Prostate gland (tissue), 2 donors: ENCODE results near the gene MTSS2.

Source experiments
- POLR2A ChIP-seq: fragments of 450-650 bp; IDR thresholded peaks from one replicate; pipeline ENCODE4 v1.6.1; 2016; ENCODE audit warnings: antibody characterized with exemption, mild to moderate bottlenecking
- POLR2AphosphoS5 ChIP-seq: sonication (generic); formaldehyde crosslinking; IDR thresholded peaks from one replicate; pipeline ENCODE4 v1.6.1; 2017; ENCODE audit warnings: antibody characterized with exemption
- TF ChIP-seq, protein P1 (sequence below), 4 experiments: fragments of 200-600 bp in 2 of 4; fragments of 450-650 bp in 2 of 4; sonication (generic) in 2 of 4; IDR thresholded peaks; 1 replicate in 3 of 4; 2 replicates in 1 of 4; pipeline ENCODE4 v1.5.1; 2016 to 2019; ENCODE audit warnings: antibody characterized with exemption in 4 of 4, mild to moderate bottlenecking in 2 of 4, moderate library complexity in 2 of 4

DNA sequence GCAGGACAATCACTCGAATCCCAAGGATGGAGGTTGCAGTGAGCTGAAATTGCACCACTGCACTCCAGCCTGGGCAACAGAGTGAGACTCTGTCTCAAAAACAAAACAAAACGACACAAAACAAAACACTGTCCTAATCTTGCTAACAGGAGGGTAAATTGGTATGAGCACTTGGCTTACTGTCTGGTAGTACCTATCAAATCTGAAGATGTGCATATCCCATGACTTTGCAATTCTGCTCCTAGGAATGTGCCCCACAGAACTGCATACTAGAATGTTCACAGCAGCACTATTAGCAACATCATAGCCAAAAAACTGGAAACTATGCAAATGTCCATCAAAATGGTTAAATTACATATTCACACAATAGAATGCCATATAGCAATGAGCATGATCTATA, 15.7 kb downstream of the MTSS2 start:
- TF ChIP-seq POLR2A (no peak), POLR2AphosphoS5 (no peak)
- TF ChIP-seq, protein P1, sequence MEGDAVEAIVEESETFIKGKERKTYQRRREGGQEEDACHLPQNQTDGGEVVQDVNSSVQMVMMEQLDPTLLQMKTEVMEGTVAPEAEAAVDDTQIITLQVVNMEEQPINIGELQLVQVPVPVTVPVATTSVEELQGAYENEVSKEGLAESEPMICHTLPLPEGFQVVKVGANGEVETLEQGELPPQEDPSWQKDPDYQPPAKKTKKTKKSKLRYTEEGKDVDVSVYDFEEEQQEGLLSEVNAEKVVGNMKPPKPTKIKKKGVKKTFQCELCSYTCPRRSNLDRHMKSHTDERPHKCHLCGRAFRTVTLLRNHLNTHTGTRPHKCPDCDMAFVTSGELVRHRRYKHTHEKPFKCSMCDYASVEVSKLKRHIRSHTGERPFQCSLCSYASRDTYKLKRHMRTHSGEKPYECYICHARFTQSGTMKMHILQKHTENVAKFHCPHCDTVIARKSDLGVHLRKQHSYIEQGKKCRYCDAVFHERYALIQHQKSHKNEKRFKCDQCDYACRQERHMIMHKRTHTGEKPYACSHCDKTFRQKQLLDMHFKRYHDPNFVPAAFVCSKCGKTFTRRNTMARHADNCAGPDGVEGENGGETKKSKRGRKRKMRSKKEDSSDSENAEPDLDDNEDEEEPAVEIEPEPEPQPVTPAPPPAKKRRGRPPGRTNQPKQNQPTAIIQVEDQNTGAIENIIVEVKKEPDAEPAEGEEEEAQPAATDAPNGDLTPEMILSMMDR (IDR thresholded peaks at IDR 0.05): no peak
